IPS-15b (cell line): ENCODE data around the gene SND1.

Experiments used
- H3K27me3 ChIP-seq: one replicate; pipeline ENCODE4 v1.6.1; 2013; ENCODE audit warnings: low read length; ENCODE audit not compliant: control insufficient read depth, insufficient read depth
- H3K36me3 ChIP-seq: one replicate; pipeline ENCODE4 v1.6.1; 2013; ENCODE audit warnings: low read length; ENCODE audit not compliant: control insufficient read depth, insufficient read depth
- H3K4me1 ChIP-seq: one replicate; pipeline ENCODE4 v1.6.1; 2013; ENCODE audit warnings: mild to moderate bottlenecking, low read length; ENCODE audit not compliant: control insufficient read depth, insufficient read depth
- H3K4me3 ChIP-seq: one replicate; pipeline ENCODE4 v1.5.1; 2013; ENCODE audit warnings: low read depth, low read length
- H3K9ac ChIP-seq: one replicate; pipeline ENCODE4 v1.6.1; 2013; ENCODE audit warnings: low read depth, mild to moderate bottlenecking, low read length
- H3K9me3 ChIP-seq: one replicate; pipeline ENCODE4 v1.6.1; 2013; ENCODE audit warnings: mild to moderate bottlenecking, low read length; ENCODE audit not compliant: control insufficient read depth, insufficient read depth

SND1 gene

DNA sequence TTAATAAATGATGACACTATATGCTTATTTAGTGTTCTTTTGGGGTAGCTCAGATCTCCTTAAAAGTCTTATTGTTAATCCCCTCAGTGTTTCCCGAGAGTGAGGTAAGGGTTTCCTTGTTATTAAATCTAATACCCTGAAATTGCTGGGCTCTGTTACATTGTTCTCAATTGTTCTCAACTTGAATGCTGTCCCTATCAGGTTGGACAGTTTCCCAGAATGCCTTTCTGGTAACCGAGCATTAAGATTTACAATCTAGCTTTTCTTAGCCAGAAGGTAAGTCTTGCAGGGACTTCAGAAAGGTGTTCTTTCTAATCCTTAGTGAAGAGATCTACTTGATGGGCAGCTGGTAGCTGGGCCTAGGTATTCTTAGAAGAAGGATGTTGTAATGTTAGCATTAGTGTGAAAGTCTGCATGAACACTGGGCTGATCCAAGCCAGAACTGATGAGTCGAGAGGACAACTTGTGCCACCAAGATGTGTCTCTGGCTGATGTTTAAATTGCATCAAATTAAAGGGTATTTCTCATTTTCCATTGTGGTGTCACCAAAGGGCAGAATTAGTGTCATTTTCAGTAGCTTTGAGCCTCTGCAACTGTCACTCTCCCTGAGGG, 89.9 kb downstream of the SND1 start:
- no peaks in the 10 kb centered on the region for H3K27me3 ChIP-seq
- no peaks in the 10 kb centered on the region for H3K36me3 ChIP-seq
- H3K9ac ChIP-seq: no peak overlapping the region
- H3K4me3 ChIP-seq: no peak overlapping the region
- H3K4me1 ChIP-seq: peaks cover 19% of the 10 kb centered on the region
- no peaks in the 10 kb centered on the region for H3K9me3 ChIP-seq

DNA sequence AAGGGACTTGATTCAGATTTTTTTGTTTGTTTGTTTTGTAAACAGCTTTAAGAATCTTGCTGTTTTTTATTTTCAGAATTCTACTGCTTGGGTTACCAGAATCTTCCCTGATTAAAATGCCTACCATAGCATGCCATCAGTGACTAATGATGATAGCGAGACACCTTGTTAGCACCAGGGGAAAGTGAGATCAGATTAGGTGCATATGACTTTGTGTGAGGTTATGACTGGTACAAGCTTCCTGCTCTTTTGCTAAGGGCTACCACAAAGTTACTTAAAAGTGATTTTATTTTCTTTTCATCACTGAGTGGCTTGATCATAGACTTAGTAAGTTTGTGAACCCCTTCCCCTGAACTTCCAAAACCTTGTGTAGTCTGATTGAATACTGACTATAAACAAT, 93.5 kb downstream of the SND1 start:
- no peak overlapping the region for H3K4me3 ChIP-seq
- no peak overlapping the region for H3K9ac ChIP-seq
- H3K9me3 ChIP-seq: no peaks in the 10 kb centered on the region
- H3K27me3 ChIP-seq: no peaks in the 10 kb centered on the region
- H3K4me1 ChIP-seq: peaks cover 27% of the 10 kb centered on the region
- no peaks in the 10 kb centered on the region for H3K36me3 ChIP-seq

DNA sequence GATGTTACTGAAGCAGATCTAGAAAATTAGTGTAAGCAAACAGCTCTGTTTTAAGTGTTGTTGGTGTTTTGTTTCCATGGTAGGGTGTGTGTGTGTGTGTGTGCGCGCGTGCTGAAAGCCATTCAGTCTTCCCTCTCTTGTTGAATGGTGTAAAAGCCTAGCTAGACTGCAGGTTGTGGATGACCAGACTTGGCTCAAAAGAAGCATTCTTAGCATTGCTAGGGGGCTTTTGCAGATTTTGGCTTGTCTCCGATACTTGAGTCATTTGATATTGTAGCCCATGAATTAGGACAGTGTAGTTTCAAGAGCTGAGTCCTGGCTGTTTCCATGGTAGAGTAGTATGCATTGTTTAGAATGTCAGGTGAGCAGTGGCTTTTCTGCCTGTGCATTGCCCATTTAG, 99.1 kb downstream of the SND1 start:
- Histone ChIP-seq H3K36me3 (no peaks in the 10 kb centered on the region), H3K27me3 (no peaks in the 10 kb centered on the region), H3K4me3 (no peak overlapping the region), H3K4me1 (peaks cover 25% of the 10 kb centered on the region), H3K9ac (no peak overlapping the region), H3K9me3 (no peaks in the 10 kb centered on the region)

DNA sequence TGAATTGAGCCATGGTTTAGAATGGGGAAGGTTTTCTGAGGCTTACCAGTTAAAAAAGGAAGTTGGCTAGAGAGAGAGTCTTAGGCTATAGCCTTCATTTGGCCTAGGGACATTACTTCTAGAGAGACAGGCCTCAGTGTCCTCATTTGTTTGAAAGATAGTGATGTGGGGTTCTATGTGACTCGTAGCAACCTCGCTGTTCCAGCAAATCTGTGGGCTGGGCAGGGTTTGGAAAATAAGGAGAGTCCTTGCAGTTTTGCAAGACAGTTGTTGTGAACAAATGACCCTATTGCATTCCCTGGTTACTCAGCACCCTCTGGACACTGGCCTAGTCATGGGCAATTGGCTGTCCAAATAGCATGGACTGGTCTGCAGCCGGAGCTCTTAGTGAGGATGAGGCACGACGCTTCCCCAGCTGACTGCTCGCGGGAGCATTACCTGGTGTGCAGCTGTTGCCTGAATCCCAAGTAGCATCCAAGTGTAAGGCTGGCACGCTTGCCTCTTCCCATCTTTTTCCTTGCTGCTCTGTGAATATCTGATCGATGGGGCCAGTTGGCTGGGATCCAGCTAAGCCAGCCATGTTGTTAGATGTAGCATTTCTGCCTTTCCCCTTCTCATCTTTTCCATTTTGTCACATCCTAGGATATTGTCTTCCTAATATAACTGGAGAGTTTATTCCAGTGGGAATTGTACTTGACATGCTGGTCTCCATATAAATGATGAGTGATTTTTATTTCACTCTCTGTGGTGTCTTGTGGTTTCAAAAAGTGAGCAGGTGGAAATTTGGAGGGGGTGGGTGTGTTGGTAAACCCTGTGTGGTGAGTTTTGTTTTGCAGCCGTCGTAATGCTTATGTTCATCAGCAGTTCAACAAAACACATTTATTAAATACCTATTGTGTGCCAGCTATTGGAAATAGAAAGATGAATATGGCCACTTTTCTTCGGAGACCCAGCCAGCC, 99.8 kb downstream of the SND1 start:
- H3K4me1 ChIP-seq: peaks cover 21% of the 10 kb centered on the region
- no peak overlapping the region for H3K4me3 ChIP-seq
- no peaks in the 10 kb centered on the region for H3K9me3 ChIP-seq
- no peaks in the 10 kb centered on the region for H3K27me3 ChIP-seq
- H3K9ac ChIP-seq: no peak overlapping the region
- H3K36me3 ChIP-seq: no peaks in the 10 kb centered on the region

DNA sequence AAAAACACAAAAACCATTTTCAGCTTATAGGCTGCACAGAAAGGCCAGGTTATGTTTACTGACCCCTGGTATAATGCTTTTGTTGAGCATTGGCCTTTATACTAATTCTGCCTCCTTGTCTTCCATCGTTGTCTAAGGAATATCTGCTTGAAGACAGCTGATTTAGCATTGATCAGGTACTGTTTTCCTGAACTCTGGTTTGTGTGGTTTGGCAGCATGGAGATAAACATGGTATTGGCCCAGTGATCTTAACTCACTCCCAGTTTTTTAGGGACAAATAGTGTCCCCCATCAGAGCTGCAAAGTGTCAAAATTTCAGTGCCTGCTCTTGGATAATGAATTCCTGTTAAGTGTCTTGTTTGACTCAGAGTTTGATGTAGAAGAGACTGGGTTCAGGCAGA, 100.8 kb downstream of the SND1 start:
- peaks cover 16% of the 10 kb centered on the region for H3K4me1 ChIP-seq
- H3K27me3 ChIP-seq: no peaks in the 10 kb centered on the region
- H3K9me3 ChIP-seq: no peaks in the 10 kb centered on the region
- H3K36me3 ChIP-seq: no peaks in the 10 kb centered on the region
- H3K4me3 ChIP-seq: no peak overlapping the region
- H3K9ac ChIP-seq: no peak overlapping the region

DNA sequence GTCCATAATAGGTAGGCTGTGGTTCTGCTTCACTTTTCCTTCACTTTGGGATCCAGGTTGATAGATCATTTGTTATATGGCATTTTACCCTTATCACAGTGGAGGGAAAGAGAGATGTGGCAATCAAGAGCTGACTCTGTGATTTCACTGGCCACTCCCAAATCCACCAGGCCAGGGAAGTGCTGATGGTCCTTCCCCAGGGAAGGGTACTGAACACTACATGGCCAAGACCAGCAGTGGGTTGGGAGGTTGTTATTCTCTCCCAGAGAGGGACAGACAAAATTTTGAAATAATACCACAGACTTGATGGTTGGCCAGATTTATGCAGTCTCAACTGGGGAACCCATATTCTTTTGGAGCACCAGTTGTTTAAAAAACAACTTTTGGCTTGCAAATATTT, 102.5 kb downstream of the SND1 start:
- H3K27me3 ChIP-seq: no peaks in the 10 kb centered on the region
- no peak overlapping the region for H3K4me3 ChIP-seq
- no peak overlapping the region for H3K9ac ChIP-seq
- peaks cover 6% of the 10 kb centered on the region for H3K4me1 ChIP-seq
- H3K9me3 ChIP-seq: no peaks in the 10 kb centered on the region
- no peaks in the 10 kb centered on the region for H3K36me3 ChIP-seq

DNA sequence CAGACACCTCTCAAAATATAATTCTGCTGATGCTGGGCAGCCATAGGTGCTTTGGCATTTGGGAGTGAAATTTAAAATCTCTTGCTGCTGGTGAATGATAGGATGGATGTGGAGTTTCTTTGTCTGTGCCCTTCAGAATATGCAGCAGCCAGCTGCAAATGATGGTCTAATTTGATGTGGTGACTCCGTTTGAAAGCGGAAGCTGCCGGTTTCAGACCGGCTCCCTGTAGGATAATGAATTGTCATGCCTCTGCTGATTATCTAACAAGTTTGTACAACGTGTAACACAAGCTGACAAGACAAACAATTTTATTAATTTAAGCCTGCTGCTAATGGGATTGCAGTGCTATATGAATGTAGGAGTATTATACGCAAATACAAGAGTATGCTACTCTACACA, 103.5 kb downstream of the SND1 start:
- Histone ChIP-seq H3K27me3 (no peaks in the 10 kb centered on the region), H3K9me3 (no peaks in the 10 kb centered on the region), H3K36me3 (no peaks in the 10 kb centered on the region), H3K9ac (no peak overlapping the region), H3K4me3 (no peak overlapping the region), H3K4me1 (peaks cover 6% of the 10 kb centered on the region)

DNA sequence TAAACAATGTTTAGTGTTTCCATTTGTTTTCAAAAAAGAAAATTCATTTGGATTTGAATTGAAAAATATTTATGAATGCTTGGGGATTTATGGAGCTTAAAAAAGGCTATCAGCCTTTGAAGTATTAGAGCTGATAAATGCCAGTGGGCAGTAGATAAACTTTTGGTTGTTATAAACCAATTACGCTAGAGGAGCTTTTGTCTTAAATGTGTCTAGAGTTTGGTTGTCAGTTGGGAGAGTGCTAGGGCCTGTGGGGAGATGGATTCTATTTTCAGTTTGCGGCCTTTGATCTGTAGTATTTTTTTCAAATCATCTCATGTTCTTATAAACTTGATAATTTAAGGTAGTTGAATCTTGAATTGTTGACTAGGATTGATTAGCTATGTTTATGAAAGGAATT, 104.0 kb downstream of the SND1 start:
- H3K9me3 ChIP-seq: no peaks in the 10 kb centered on the region
- H3K36me3 ChIP-seq: no peaks in the 10 kb centered on the region
- H3K27me3 ChIP-seq: no peaks in the 10 kb centered on the region
- H3K4me3 ChIP-seq: no peak overlapping the region
- peaks cover 6% of the 10 kb centered on the region for H3K4me1 ChIP-seq
- H3K9ac ChIP-seq: no peak overlapping the region

DNA sequence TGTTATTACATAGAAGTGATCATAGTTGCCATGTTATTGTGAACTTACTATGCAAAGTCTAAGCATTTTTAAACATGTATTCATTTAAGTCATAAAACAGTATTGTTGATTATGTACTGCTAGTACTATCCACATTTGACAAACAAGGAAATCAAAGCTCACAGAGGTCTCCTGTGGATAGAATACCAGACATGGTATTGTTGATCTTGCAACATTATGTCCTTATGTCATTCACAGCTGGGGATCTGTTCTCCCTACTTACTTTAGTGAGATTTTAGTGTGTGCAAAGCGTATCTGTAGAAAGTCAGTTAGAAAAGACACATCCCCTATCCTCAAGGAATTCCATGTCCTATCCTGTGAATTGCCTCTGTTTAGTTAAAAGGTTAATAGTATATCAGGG, 106.1 kb downstream of the SND1 start:
- H3K36me3 ChIP-seq: no peaks in the 10 kb centered on the region
- H3K27me3 ChIP-seq: no peaks in the 10 kb centered on the region
- no peak overlapping the region for H3K9ac ChIP-seq
- no peak overlapping the region for H3K4me3 ChIP-seq
- H3K4me1 ChIP-seq: peaks cover 6% of the 10 kb centered on the region
- no peaks in the 10 kb centered on the region for H3K9me3 ChIP-seq

DNA sequence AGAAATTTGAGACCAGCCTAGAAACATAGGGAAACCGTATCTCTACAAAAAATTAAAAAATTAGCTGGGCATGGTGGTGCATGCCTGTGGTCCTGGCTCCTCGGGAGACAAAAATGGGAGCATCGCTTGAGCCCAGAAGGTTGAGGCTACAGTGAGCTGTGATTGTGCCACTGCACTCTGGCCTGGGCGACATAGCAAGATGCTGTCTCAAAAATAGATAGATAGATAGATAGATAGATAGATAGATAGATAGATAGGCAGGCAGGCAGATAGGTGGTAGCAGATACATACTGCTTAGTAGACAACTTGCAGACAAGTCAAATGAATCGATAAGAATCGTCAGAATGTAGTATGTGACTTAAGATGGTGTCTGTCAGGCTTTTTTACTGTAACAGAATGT, 106.9 kb downstream of the SND1 start:
- H3K36me3 ChIP-seq: no peaks in the 10 kb centered on the region
- H3K4me3 ChIP-seq: no peak overlapping the region
- no peaks in the 10 kb centered on the region for H3K27me3 ChIP-seq
- no peaks in the 10 kb centered on the region for H3K9me3 ChIP-seq
- no peak overlapping the region for H3K9ac ChIP-seq
- peaks cover 6% of the 10 kb centered on the region for H3K4me1 ChIP-seq

DNA sequence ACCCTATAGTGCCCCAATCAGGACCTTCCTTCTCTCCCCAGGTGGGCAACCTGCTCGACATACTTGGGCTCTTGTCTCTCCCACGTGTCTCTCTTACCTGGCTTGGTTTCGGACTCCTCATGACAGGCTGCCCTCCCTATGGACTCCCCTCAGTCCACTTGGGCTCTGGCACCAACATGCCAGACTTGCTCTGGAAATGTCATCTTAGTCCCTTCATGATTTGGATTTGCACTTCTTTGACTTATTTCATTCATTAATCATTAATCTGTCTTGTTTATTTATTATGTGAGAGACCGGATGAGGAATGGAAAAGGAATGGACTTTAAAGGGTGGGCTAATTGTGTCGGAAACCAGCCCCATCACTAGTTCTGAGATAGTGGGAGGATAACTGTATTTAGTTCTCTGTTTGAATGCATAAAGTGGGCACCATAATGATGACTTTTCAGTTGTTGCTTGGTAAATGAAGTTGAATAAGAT, 108.0 kb downstream of the SND1 start:
- Histone ChIP-seq H3K9me3 (no peaks in the 10 kb centered on the region), H3K4me3 (no peak overlapping the region), H3K36me3 (no peaks in the 10 kb centered on the region), H3K4me1 (peaks cover 5% of the 10 kb centered on the region), H3K27me3 (no peaks in the 10 kb centered on the region), H3K9ac (no peak overlapping the region)

DNA sequence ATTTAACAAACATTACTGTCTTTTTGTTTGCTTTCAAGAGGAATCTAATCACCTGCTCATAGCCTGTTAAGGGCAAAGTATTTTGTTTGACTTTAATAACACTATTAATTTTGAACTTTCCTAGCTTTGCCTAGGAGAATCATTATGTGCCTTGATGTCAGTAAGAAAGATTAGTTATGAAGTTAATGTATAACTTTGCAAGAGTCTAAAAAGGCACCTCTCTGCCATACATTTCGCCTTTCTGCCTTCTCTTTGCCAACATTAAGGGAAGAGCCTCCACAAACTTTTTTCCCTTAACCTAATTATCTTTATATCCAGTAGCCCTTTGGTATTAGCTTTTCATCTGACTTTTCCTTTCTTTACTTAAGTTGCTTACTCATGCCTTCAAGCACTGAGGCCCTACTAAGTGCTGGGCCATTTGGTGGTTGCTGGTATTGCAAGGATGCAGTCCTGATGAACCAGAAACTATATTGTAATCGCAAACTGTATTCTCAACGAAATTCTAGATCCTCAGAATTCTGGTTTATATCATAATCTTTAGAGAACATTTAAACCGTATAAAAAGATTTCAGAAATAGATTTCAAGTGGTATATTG, 108.5 kb downstream of the SND1 start:
- H3K9me3 ChIP-seq: no peaks in the 10 kb centered on the region
- H3K4me3 ChIP-seq: no peak overlapping the region
- H3K4me1 ChIP-seq: peaks cover 3% of the 10 kb centered on the region
- H3K36me3 ChIP-seq: no peaks in the 10 kb centered on the region
- no peaks in the 10 kb centered on the region for H3K27me3 ChIP-seq
- no peak overlapping the region for H3K9ac ChIP-seq
